Right kidney (tissue), 1 donor: ENCODE data around the gene TGFBI.

Experiments
- DNase-seq: peaks from one replicate; pipeline ENCODE4 v3.0.0-alpha.2; 2016

The TGFBI gene

DNA sequence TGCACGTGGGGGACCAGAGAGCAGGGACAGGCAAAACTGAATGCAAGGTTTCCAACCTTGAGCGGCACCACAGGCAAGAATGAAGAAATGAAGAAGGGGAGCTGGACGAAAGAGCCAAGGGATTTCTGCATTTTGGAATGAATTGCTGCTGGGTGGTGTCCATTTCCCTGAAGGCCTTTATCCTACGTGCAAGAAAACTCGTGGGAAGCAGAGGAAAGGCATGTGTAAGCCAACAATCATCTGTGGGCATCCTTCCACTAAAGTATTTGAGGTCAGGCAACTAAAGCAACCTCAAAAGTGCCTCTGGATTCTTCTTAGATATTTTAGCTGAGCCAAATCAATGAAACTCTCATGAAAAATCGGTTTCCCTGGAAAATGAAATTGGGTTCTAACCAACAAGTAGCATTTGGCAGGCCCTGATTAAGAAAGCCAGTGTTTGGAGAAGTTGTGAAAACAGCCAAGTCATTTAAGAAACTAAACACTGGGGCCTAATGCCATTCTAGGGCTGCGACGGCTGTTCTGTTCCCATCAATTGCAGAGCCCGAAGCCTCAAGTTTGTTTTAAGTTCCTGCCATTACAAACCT, 4.7 kb upstream of the TGFBI start:
- DNase-seq: no peak

GRCh38 chr5:136025900-136026299, 2.9 kb upstream of the TGFBI start:
- no peak for DNase-seq

GRCh38 chr5:136026636-136027035, 2.2 kb upstream of the TGFBI start:
- no peak for DNase-seq

DNA sequence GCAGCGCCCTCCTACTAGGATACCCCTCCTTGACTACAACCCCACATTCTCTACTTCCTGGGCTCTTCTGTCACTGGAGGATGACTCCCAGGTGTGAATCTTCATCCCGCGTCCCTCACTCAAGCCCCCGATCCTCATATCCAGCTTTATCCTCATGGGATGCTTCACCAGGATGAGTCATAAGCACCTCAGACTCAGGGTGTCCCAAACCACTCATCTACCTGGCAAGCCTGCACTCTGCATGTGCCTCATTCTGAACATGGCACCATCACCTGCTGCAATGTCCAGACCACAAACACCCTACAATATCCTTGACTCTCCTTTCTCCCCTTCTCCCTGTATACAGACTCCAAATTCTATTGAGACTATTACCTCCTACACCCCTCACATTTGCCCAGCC, 1.5 kb upstream of the TGFBI start:
- DNase-seq: no peak

DNA sequence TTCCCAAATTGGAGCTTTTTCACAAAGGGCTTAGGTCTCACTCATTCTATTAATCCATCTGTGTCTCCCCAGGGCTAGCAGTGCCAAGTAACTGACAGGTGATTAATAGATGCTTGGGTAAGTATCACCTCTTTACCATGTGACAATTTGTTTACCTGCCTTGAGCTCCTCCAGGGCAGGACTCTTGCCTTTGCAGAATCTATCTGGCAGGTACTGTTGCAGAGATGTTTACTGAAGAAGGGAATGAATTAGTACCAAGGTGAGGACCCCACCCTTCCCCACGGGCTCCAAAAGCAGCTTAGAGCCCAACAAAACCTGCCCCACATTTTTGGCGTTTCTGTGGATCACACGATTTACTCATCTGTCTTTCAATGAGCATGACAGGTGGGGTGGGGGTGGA, 698 bp upstream of the TGFBI start:
- DNase-seq: no peak

DNA sequence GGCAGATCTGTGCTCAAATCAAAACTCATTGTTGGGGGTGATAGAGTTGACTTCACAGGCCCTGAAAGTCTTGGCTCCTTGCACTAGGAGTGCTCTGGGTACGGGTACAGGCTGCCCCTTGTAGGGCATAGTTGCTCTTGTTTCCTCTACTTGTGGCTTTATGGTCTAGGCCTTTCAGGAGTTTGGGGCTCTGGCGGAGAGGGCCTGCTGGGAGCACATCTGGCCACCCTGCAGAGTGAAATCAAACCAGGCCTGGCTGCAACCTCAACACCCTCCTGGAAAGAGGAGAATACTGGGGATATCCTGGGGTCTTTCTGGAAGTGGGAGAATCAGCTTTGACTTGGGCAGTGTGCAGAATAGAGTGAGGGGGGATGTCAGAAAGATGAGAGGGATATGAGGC, 1.5 kb downstream of the TGFBI start:
- no peak for DNase-seq

GRCh38 chr5:136030956-136031611, 2.3 kb downstream of the TGFBI start:
- DNase-seq: no peak

DNA sequence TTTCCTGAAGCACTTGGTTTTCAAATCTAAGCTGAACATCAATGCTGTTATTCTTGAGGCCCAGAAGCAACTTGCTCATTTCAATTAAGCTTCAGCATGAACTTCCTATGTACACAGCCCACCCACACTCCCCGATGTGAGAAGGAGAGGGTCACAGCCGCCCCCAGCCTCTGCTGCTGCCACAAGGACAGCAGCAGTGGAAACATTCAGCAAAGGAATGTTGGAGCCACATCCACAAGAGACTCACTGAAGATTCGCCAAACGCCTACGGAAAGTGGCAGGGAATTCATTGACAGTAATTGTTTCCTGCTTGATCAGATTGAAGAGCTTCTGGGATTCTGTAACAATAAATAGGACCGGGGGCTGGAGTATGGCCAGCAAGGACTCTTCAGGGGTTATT, 2.9 kb downstream of the TGFBI start:
- no peak for DNase-seq

GRCh38 chr5:136032564-136032963, 3.8 kb downstream of the TGFBI start:
- DNase-seq: no peak

- DNase-seq: no peak
These were observed 4.4 kb downstream of the TGFBI start for GRCh38 chr5:136033234-136033633.

GRCh38 chr5:136033848-136034247, 5.1 kb downstream of the TGFBI start:
- DNase-seq: no peak

DNA sequence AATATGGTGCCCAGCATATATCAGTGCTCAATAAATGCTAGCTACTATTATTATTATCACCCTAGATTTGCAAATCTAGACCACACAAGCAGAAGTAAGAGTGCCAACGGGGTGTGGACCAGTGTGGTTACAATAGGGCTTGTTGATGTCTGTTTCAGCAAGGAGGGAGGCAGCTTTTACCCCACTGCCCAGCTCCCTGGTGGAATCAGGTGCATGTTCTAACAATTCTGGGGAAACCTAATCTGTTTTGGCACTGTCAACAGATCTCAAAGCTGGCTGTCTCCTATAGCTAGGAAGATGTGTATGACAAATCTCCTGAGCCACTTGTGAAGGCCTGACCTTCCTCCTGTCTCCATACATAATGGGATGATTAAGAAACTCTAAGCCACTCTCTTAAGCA, 5.7 kb downstream of the TGFBI start:
- no peak for DNase-seq

DNA sequence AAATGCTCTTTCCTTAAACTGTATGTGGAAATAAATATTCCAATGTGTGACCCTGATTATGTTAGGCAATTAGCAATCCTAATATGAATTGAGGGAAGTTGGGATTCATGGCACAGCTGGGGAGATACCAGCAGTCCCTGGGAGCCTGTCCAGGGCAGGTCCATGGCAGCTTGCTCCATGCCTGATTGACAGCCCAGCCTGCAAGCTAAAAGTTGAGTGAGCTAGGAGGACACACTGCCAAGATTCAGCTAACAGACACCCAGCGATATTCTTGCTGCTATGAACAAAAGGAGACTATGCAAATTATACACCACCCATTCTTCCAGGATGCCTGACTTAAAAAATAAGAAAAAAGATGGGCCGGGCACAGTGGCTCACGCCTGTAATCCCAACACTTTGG, 6.2 kb downstream of the TGFBI start:
- DNase-seq: no peak

DNA sequence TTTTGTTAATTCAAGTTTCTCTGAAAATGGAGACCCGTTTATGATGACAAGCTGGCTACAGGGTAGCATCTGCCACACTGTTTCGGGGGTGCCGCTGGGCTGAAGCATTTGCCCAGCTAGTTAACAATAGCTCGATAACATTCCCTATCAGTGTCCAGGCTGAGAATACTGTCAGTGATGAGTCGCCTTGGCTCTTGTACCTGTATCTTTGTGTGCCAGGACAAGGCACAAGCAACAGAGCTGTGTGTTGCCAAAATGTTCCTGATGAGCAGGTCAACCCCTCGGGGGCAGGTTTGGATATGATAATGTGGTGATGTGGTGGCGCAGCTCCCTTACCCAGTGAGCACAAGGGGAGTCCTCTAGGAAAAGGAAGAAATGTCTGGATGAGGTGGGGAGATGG, 7.0 kb downstream of the TGFBI start:
- no peak for DNase-seq

- DNase-seq: no peak
These were observed 7.6 kb downstream of the TGFBI start for GRCh38 chr5:136036293-136036911.

GRCh38 chr5:136037001-136037705, 8.4 kb downstream of the TGFBI start:
- no peak for DNase-seq

- no peak for DNase-seq
These were observed 9.8 kb downstream of the TGFBI start for GRCh38 chr5:136038635-136039034.

DNA sequence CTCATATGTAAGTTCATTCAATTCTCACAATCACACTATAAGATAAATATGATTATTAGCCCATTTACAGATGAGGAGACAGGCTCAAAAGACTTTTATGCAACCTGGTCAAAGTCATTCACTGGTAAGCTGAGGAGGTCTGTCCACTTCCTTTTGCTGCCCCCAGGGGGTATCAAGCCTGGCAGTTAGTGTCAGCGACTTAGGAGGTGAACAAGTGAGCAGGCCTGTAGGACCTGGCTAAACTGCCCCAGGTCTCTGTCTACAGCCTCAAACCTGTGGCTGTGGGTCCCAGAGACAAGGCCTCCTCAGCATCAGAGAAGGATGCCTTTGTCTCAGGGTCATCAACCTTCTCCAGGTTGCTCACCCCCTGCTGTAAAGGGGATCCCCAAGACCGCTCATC, 10.4 kb downstream of the TGFBI start:
- no peak for DNase-seq

DNA sequence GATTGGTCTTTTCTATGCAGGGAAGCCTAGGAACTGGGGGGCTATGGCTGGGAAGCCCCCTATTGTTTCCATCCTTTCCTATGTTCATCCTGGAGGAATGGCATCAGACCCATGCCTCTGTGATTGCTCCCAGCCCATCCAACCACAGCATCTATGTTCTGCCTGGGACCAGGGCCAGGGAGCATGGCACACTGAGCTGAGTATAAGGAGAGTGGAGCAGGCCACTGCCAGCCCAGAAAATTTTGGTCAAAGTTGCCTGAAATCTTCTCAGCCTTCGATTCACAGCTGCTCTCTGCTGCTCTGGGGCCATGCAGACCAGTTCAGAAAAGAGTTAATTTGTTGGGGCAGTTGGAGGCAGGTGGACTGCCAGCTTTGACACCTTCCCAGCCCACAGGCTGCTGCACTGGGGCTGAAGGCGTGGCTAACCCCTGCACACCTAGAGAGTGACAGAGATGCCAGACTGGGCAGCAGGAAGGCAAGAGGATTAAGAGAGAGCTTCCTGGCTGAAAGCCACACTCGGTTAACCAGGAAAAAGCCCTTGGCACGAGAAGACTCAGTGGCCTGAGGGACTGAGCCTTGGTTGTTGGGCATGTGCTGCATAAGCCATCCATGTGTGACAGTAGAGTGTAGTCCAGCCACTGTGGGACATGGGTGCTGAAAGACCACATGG, 12.1 kb downstream of the TGFBI start:
- DNase-seq: no peak

- no peak for DNase-seq
These were observed 13.4 kb downstream of the TGFBI start for GRCh38 chr5:136042156-136042555.

DNA sequence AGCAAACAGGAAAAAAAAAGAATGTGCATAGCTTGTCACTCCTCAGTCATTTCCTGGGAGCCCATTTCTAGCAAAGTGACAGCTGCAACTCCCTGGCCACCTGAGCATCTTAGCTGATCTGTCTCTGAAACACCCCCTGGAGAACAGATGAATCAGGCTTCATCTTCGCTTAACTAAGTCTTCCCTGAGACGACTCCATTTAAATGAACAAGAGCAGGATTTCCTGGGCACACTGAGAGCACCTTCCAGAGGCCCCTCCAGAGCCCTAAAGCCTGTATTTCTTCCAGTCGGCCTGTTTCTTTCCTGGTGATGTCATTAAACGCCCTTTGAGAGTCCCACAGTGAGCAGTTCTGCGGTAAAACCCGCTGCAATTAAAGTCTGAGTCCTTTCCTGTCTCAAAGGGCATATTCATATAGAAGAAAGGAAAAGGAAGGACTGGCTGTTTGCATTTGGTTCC, 13.9 kb downstream of the TGFBI start:
- no peak for DNase-seq

- DNase-seq: no peak
These were observed 14.8 kb downstream of the TGFBI start for GRCh38 chr5:136043551-136043950.
